ENCODE data around the gene ZFP30.
"Not testable (repeated sequence)": the region's sequence is repeated elsewhere in the genome, so short reads cannot be mapped to it uniquely, and the experiment has no call there.

Gene ZFP30

DNA sequence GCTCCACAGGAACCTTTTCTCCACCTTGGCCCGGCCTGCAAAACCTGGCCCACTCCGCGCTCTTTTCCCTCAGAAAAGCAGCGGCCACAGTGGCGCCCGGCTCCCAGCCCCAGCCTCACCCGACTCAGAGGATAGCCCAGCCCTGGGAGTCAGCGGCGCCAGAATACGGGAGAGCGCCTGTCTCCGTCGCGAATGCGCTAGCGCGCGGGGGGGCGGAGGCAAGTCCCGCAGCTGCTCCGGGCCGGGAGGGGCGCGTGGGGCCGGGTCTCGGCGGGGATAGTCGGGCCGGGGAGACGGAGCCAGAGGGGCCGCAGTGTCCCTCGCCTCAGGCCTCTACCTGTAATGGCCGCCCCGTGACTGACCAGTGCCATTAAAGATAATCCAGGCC, at the start of gene ZFP30:
TSS of gene ZFP30 (minus strand) at position 165 of the 388 bp plus-strand sequence. CDS start 7,643 bp downstream, outside the sequence.
- peak; percentile 46 to 53 for DNase-seq (ENCODE audit: low read depth in 2 of 2)

- no peak for DNase-seq (ENCODE audit: low read depth in 2 of 2)
Measured at GRCh38 chr19:37699057-37699456, 43.8 kb upstream of the ZFP30 start.

- no peak for DNase-seq (ENCODE audit: low read depth in 2 of 2)
Measured at GRCh38 chr19:37698216-37698615, 43.0 kb upstream of the ZFP30 start.

DNA sequence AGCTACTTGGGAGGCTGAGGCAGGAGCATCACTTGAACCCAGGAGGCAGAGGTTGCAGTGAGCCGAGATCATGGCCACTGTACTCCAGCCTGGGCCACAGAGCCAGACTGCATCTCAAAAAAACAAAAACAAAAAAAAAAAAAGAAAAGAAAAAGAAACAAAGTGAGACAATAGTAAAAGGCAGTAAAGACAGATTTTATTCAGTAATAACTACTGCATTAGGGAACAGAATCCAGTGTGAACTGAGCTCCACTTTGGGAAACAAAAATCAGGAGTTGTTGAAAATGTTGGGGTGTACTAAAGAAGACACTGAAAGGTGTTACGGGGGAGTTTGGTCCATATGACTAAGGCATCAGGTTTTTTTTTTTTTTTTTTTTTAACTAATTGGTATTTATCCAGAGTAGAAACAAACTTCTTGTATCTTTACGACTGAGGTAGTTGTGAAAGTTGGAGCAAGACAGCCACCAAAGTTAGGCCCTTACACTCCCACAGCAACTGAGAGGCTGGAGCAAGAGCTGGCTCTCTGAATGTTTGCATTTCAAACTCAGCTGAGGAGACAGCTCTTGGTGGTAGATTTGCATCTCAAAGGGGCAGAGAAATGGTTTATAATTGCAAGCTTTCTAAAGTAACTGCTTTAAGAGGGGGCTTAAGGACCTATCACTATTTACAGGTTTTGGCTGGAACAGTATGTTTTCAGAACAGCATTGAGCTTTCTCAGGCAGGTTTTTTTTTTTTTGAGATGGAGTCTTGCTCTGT, 40.1 kb upstream of the ZFP30 start:
- DNase-seq (ENCODE audit: low read depth in 2 of 2), result no peak

DNA sequence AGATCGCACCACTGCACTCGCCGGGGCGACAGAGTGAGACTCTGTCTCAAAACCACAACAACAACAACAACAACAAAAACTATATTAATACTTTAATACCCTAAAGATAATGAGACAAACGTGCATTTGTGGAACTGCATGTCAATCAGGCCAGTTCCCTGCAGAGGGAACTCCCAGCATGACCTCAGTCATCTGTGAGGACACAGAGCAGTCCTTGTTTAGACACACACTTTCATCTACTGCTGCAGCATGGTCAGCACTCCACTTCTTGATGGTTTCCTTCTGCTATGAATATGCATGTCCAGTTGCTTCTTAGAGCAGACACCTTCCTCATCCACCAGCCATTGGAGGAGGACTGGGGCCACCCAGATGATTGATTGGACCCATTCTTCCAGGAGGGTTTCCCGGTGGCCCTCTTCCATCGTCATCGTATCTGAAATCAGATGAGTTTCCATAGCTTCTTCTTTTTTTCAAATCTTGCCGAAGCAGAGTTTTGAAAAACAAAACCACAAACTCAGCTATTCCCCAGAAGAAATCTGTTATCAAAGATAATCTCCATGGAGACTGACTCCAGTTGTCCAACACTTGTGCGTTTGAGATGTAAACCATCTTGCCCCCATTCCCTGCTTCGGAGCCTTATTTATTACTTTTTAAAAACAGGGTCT, 37.8 kb upstream of the ZFP30 start:
- no peak for DNase-seq (ENCODE audit: low read depth in 2 of 2)

- peak; percentile 37 to 51 for DNase-seq (ENCODE audit: low read depth in 2 of 2)
Measured at GRCh38 chr19:37691881-37692504, 36.7 kb upstream of the ZFP30 start.

- DNase-seq (ENCODE audit: low read depth in 2 of 2), result no peak
Measured at GRCh38 chr19:37683520-37683919, 28.3 kb upstream of the ZFP30 start.

DNA sequence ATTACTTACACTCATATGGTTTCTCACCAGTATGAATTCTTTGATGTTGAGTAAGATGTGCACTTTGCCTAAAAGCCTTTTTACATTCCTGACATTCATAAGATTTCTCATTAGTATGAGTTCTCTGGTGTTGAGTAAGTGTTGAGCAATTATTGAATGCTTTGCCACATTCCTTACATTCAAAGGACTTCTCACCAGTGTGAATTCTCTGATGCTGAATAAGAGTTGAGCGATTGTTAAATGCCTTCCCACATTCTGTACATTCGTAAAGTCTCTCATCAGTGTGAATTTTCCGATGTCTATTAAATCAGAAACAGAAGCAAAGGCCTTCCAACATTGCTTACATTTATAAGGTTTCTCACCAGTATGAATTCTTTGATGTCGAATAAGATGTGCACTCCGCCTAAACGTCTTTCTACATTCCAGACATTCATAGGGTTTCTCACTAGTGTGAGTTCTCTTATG, 14.2 kb upstream of the ZFP30 start:
- no peak for DNase-seq (ENCODE audit: low read depth in 2 of 2)

- not testable (repeated sequence) for DNase-seq (ENCODE audit: low read depth in 2 of 2)
Measured at GRCh38 chr19:37657157-37657556, 1.9 kb upstream of the ZFP30 start.

GRCh38 chr19:37655689-37656371, 565 bp upstream of the ZFP30 start:
- DNase-seq (ENCODE audit: low read depth in 2 of 2), result peak; percentile 60 to 73

DNA sequence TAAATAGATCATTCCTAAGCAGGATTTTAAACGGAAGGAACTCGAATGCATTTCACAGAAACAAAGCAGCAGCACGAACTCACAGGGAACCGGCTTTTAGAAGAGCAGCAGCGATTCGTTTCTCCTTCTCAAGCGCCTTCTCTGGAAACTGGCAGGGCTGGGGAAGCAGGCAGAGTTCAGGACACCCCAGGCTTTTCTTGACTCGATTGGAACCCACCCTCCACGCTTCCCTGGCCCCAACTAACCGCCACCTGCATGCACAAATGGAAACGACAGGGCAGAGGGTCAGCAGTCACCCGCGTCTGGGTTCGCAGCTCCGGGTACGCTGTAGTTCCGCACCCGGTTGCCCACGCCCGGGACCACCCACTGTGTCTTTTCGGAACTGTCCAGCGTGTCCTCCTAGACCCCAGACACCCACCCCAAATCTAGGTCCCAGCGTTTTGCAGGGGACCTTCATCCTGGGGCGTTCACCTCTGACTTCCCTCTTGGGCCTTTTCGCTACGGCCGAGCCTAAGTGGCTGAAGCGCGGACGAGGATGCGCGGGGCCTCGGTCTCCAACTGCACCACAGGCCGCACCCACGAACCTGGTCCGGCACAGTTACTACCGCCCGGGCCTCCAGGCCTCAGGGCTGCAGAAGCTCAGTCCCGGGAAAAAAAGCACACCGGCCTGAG, 500 bp downstream of the ZFP30 start:
- no peak for DNase-seq (ENCODE audit: low read depth in 2 of 2)

GRCh38 chr19:37654118-37654517, 1.1 kb downstream of the ZFP30 start:
- no peak for DNase-seq (ENCODE audit: low read depth in 2 of 2)

GRCh38 chr19:37635076-37636056, 19.9 kb downstream of the ZFP30 start:
- DNase-seq (ENCODE audit: low read depth in 2 of 2), result no peak

DNA sequence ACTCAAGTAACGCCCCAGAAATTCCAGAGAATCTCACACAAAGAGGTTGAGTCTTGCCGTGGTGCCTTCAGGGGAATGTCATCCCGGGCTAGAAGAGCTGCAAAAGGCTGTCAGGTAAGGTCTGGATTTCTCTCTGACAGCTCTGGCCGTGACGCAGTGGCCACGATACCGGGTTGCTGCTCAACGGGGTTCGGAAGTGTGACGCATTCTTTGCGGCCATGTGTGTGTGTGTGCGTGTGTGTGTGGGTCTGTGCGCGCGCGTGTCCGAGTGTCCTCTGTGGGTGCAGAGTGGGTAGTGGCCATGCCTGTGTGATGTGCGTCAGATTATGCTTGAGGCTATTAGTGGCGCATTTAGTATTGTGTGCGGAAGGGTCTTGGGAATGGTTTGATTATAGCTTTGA, 60.3 kb downstream of the ZFP30 start:
- no peak for DNase-seq (ENCODE audit: low read depth in 2 of 2)

GRCh38 chr19:37594304-37594981, 60.8 kb downstream of the ZFP30 start, which contains the start of the genes ZNF540 and ZNF571:
Gene ZNF540 (plus strand): TSS chr19:37594876. CDS start chr19:37598448, 3,572 bp downstream.
Gene ZNF571 (minus strand): TSS chr19:37594792. CDS start chr19:37586676, 8,116 bp downstream.
- peak; percentile 76 to 81 for DNase-seq (ENCODE audit: low read depth in 2 of 2)

DNA sequence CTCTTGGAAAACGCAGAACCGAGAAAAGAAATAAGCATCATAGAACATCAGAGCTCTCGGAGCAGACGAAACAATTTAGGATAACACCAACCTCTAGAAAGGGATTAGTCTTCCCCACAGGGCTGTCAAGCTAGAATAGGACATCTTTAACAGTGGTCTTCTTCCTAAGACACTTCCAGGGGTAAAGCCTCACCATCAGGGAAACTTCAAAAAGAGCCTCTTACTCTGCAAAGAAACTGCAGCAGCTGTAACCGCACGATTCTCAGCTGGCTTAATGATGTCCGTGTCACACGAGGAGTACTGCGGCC, 61.3 kb downstream of the ZFP30 start:
- DNase-seq (ENCODE audit: low read depth in 2 of 2), result no peak

- DNase-seq (ENCODE audit: low read depth in 2 of 2), result no peak
Measured at GRCh38 chr19:37583340-37583739, 71.9 kb downstream of the ZFP30 start.

DNA sequence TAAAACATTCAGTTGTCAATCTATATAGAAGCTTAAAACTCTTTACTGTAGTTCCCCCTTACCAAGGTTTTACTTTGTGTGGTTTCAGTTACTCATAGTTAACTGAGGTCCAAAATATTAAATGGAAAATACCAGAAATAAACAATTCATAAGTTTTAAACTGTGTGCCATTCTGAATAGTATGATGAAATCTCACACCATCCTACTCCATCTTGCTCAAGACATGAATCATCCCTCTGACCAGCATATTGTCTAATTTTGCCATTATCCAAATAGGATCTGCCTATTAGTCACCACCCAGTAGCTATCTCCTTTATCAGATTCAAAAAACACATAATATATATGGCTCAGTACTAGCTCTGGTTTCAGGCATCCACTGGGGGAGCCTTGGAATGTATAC, 83.1 kb downstream of the ZFP30 start:
- no peak for DNase-seq (ENCODE audit: low read depth in 2 of 2)

- no peak for DNase-seq (ENCODE audit: low read depth in 2 of 2)
Measured at GRCh38 chr19:37565370-37565669, 89.9 kb downstream of the ZFP30 start.
